ENCODE results near the gene ZMYND8.
"Not testable (repeated sequence)": the region's sequence is repeated elsewhere in the genome, so short reads cannot be mapped to it uniquely, and the experiment has no call there.

ZMYND8 gene

GRCh38 chr20:47206962-47207641, 149.4 kb downstream of the ZMYND8 start:
- Histone ChIP-seq H3K27me3 (ENCODE audit: control insufficient read depth in 1 of 2, insufficient read depth in 2 of 2, low read length in 2 of 2) (no peaks in the 10 kb centered on the region), H3K27ac (ENCODE audit: low read length) (no peak overlapping the region), H3K9me3 (ENCODE audit: control insufficient read depth in 2 of 2, low read length in 2 of 2) (no peaks in the 10 kb centered on the region), H3K4me1 (ENCODE audit: control insufficient read depth, insufficient read depth, low read length) (peaks cover 3% of the 10 kb centered on the region), H3K4me3 (ENCODE audit: low read length in 2 of 2) (no peak overlapping the region), H3K36me3 (ENCODE audit: control insufficient read depth in 2 of 2, insufficient read depth in 2 of 2, low read length in 2 of 2) (peaks cover 14 to 34% of the 10 kb centered on the region in 2 donors), H3K9ac (ENCODE audit: low read length in 2 of 2) (no peak overlapping the region)

- not testable (repeated sequence) for H3K9ac ChIP-seq (ENCODE audit: low read length in 2 of 2); H3K27ac ChIP-seq (ENCODE audit: low read length); H3K4me1 ChIP-seq (ENCODE audit: control insufficient read depth, insufficient read depth, low read length); H3K9me3 ChIP-seq (ENCODE audit: control insufficient read depth in 2 of 2, low read length in 2 of 2); H3K4me3 ChIP-seq (ENCODE audit: low read length in 2 of 2); H3K27me3 ChIP-seq (ENCODE audit: control insufficient read depth in 1 of 2, insufficient read depth in 2 of 2, low read length in 2 of 2)
- peaks cover 14 to 29% of the 10 kb centered on the region in 2 donors for H3K36me3 ChIP-seq (ENCODE audit: control insufficient read depth in 2 of 2, insufficient read depth in 2 of 2, low read length in 2 of 2)
Observed at GRCh38 chr20:47206552-47206951, 149.9 kb downstream of the ZMYND8 start.

GRCh38 chr20:47205577-47206123, 150.8 kb downstream of the ZMYND8 start:
- no peak overlapping the region for H3K4me3 ChIP-seq (ENCODE audit: low read length in 2 of 2)
- H3K9ac ChIP-seq (ENCODE audit: low read length in 2 of 2): no peak overlapping the region
- H3K4me1 ChIP-seq (ENCODE audit: control insufficient read depth, insufficient read depth, low read length): peaks cover 3% of the 10 kb centered on the region
- H3K36me3 ChIP-seq (ENCODE audit: control insufficient read depth in 2 of 2, insufficient read depth in 2 of 2, low read length in 2 of 2): peaks cover 7 to 20% of the 10 kb centered on the region in 2 donors
- no peaks in the 10 kb centered on the region for H3K27me3 ChIP-seq (ENCODE audit: control insufficient read depth in 1 of 2, insufficient read depth in 2 of 2, low read length in 2 of 2)
- H3K27ac ChIP-seq (ENCODE audit: low read length): no peak overlapping the region
- H3K9me3 ChIP-seq (ENCODE audit: control insufficient read depth in 2 of 2, low read length in 2 of 2): no peaks in the 10 kb centered on the region

GRCh38 chr20:47204850-47205122, 151.7 kb downstream of the ZMYND8 start:
- not testable (repeated sequence) for H3K4me3 ChIP-seq (ENCODE audit: low read length in 2 of 2); H3K27ac ChIP-seq (ENCODE audit: low read length); H3K9ac ChIP-seq (ENCODE audit: low read length in 2 of 2); H3K9me3 ChIP-seq (ENCODE audit: control insufficient read depth in 2 of 2, low read length in 2 of 2); H3K27me3 ChIP-seq (ENCODE audit: control insufficient read depth in 1 of 2, insufficient read depth in 2 of 2, low read length in 2 of 2); H3K4me1 ChIP-seq (ENCODE audit: control insufficient read depth, insufficient read depth, low read length)
- H3K36me3 ChIP-seq (ENCODE audit: control insufficient read depth in 2 of 2, insufficient read depth in 2 of 2, low read length in 2 of 2): peaks cover under 1 to 13% of the 10 kb centered on the region in 2 donors

- H3K4me1 ChIP-seq (ENCODE audit: control insufficient read depth, insufficient read depth, low read length): peaks cover 3% of the 10 kb centered on the region
- H3K9ac ChIP-seq (ENCODE audit: low read length in 2 of 2): no peak overlapping the region
- no peak overlapping the region for H3K4me3 ChIP-seq (ENCODE audit: low read length in 2 of 2)
- H3K27me3 ChIP-seq (ENCODE audit: control insufficient read depth in 1 of 2, insufficient read depth in 2 of 2, low read length in 2 of 2): no peaks in the 10 kb centered on the region
- H3K27ac ChIP-seq (ENCODE audit: low read length): no peak overlapping the region
- H3K36me3 ChIP-seq (ENCODE audit: control insufficient read depth in 2 of 2, insufficient read depth in 2 of 2, low read length in 2 of 2): peaks cover 0 to 8% of the 10 kb centered on the region in 2 donors
- H3K9me3 ChIP-seq (ENCODE audit: control insufficient read depth in 2 of 2, low read length in 2 of 2): no peaks in the 10 kb centered on the region
Observed at GRCh38 chr20:47204008-47204849, 152.3 kb downstream of the ZMYND8 start.

GRCh38 chr20:47202733-47203667, 153.5 kb downstream of the ZMYND8 start:
- H3K27me3 ChIP-seq (ENCODE audit: control insufficient read depth in 1 of 2, insufficient read depth in 2 of 2, low read length in 2 of 2): no peaks in the 10 kb centered on the region

GRCh38 chr20:47201074-47201730, 155.3 kb downstream of the ZMYND8 start:
- H3K4me1 ChIP-seq (ENCODE audit: control insufficient read depth, insufficient read depth, low read length): peaks cover 9% of the 10 kb centered on the region
- H3K9me3 ChIP-seq (ENCODE audit: control insufficient read depth in 2 of 2, low read length in 2 of 2): no peaks in the 10 kb centered on the region
- H3K27me3 ChIP-seq (ENCODE audit: control insufficient read depth in 1 of 2, insufficient read depth in 2 of 2, low read length in 2 of 2): no peaks in the 10 kb centered on the region
- H3K4me3 ChIP-seq (ENCODE audit: low read length in 2 of 2): no peak overlapping the region
- H3K27ac ChIP-seq (ENCODE audit: low read length): no peak overlapping the region
- no peaks in the 10 kb centered on the region for H3K36me3 ChIP-seq (ENCODE audit: control insufficient read depth in 2 of 2, insufficient read depth in 2 of 2, low read length in 2 of 2)
- H3K9ac ChIP-seq (ENCODE audit: low read length in 2 of 2): no peak overlapping the region

More at GRCh38 chr20:47202733-47203667, 153.5 kb downstream of the ZMYND8 start:
- Histone ChIP-seq H3K9ac (ENCODE audit: low read length in 2 of 2) (no peak overlapping the region), H3K36me3 (ENCODE audit: control insufficient read depth in 2 of 2, insufficient read depth in 2 of 2, low read length in 2 of 2) (no peaks in the 10 kb centered on the region), H3K4me1 (ENCODE audit: control insufficient read depth, insufficient read depth, low read length) (peaks cover 3% of the 10 kb centered on the region), H3K9me3 (ENCODE audit: control insufficient read depth in 2 of 2, low read length in 2 of 2) (no peaks in the 10 kb centered on the region), H3K27ac (ENCODE audit: low read length) (no peak overlapping the region), H3K4me3 (ENCODE audit: low read length in 2 of 2) (no peak overlapping the region)

- Histone ChIP-seq H3K9me3 (ENCODE audit: control insufficient read depth in 2 of 2, low read length in 2 of 2) (no peaks in the 10 kb centered on the region), H3K9ac (ENCODE audit: low read length in 2 of 2) (no peak overlapping the region), H3K36me3 (ENCODE audit: control insufficient read depth in 2 of 2, insufficient read depth in 2 of 2, low read length in 2 of 2) (no peaks in the 10 kb centered on the region), H3K4me3 (ENCODE audit: low read length in 2 of 2) (no peak overlapping the region), H3K4me1 (ENCODE audit: control insufficient read depth, insufficient read depth, low read length) (peaks cover 9% of the 10 kb centered on the region), H3K27me3 (ENCODE audit: control insufficient read depth in 1 of 2, insufficient read depth in 2 of 2, low read length in 2 of 2) (no peaks in the 10 kb centered on the region), H3K27ac (ENCODE audit: low read length) (no peak overlapping the region)
Observed at GRCh38 chr20:47198996-47199552, 157.4 kb downstream of the ZMYND8 start.

GRCh38 chr20:47198254-47198671, 158.2 kb downstream of the ZMYND8 start:
- Histone ChIP-seq H3K4me1 (ENCODE audit: control insufficient read depth, insufficient read depth, low read length) (peaks cover 9% of the 10 kb centered on the region), H3K27ac (ENCODE audit: low read length) (no peak overlapping the region), H3K27me3 (ENCODE audit: control insufficient read depth in 1 of 2, insufficient read depth in 2 of 2, low read length in 2 of 2) (no peaks in the 10 kb centered on the region), H3K36me3 (ENCODE audit: control insufficient read depth in 2 of 2, insufficient read depth in 2 of 2, low read length in 2 of 2) (no peaks in the 10 kb centered on the region), H3K4me3 (ENCODE audit: low read length in 2 of 2) (no peak overlapping the region), H3K9ac (ENCODE audit: low read length in 2 of 2) (no peak overlapping the region), H3K9me3 (ENCODE audit: control insufficient read depth in 2 of 2, low read length in 2 of 2) (no peaks in the 10 kb centered on the region)
